ENCODE results near the gene KIF5C.

Gene KIF5C

GRCh38 chr2:148865512-148865911 lies 9.5 kb upstream of the KIF5C start:
- TF ChIP-seq CTCF (IDR thresholded peaks at IDR 0.05), result no peak
- Histone ChIP-seq H3K27ac (no peak overlapping the region), H3K27me3 (peaks cover 35% of the 10 kb centered on the region), H3K36me3 (no peaks in the 10 kb centered on the region), H3K4me1 (ENCODE audit: control insufficient read depth in 1 of 2, insufficient read depth in 1 of 2, low read depth in 1 of 2, low read length in 1 of 2) (no peaks in the 10 kb centered on the region), H3K9me3 (no peaks in the 10 kb centered on the region), H3K4me3 (ENCODE audit: low read depth in 1 of 2, low read length in 1 of 2) (no peak overlapping the region)

- Histone ChIP-seq H3K4me3 (ENCODE audit: low read depth in 1 of 2, low read length in 1 of 2) (no peak overlapping the region), H3K9me3 (no peaks in the 10 kb centered on the region), H3K4me1 (ENCODE audit: control insufficient read depth in 1 of 2, insufficient read depth in 1 of 2, low read depth in 1 of 2, low read length in 1 of 2) (no peaks in the 10 kb centered on the region), H3K27ac (no peak overlapping the region), H3K36me3 (no peaks in the 10 kb centered on the region), H3K27me3 (peaks cover 41% of the 10 kb centered on the region)
- TF ChIP-seq CTCF (IDR thresholded peaks at IDR 0.05), result no peak
Measured at GRCh38 chr2:148866091-148866490, 8.9 kb upstream of the KIF5C start.

GRCh38 chr2:148867079-148867769 lies 7.8 kb upstream of the KIF5C start:
- no peaks in the 10 kb centered on the region for H3K9me3 ChIP-seq
- H3K4me3 ChIP-seq (ENCODE audit: low read depth in 1 of 2, low read length in 1 of 2), result no peak overlapping the region
- H3K36me3 ChIP-seq, result no peaks in the 10 kb centered on the region
- H3K4me1 ChIP-seq (ENCODE audit: control insufficient read depth in 1 of 2, insufficient read depth in 1 of 2, low read depth in 1 of 2, low read length in 1 of 2), result no peaks in the 10 kb centered on the region
- no peak overlapping the region for H3K27ac ChIP-seq
- H3K27me3 ChIP-seq, result peaks cover 52% of the 10 kb centered on the region
- no peak for TF ChIP-seq CTCF (IDR thresholded peaks at IDR 0.05)

- Histone ChIP-seq H3K4me3 (ENCODE audit: low read depth in 1 of 2, low read length in 1 of 2) (peak overlapping the region in 1 of 2 experiments; percentile 28), H3K9me3 (no peaks in the 10 kb centered on the region), H3K4me1 (ENCODE audit: control insufficient read depth in 1 of 2, insufficient read depth in 1 of 2, low read depth in 1 of 2, low read length in 1 of 2) (peaks cover 0 to 20% of the 10 kb centered on the region in 2 experiments), H3K27ac (no peak overlapping the region), H3K36me3 (no peaks in the 10 kb centered on the region), H3K27me3 (peaks cover 100% of the 10 kb centered on the region)
- no peak for TF ChIP-seq CTCF (IDR thresholded peaks at IDR 0.05)
Measured at GRCh38 chr2:148875387-148876051, 492 bp downstream of the KIF5C start.

GRCh38 chr2:148876202-148876594 lies 1.2 kb downstream of the KIF5C start:
- no peak overlapping the region for H3K27ac ChIP-seq
- no peaks in the 10 kb centered on the region for H3K36me3 ChIP-seq
- no peak for TF ChIP-seq CTCF (IDR thresholded peaks at IDR 0.05)
- no peak overlapping the region for H3K4me3 ChIP-seq (ENCODE audit: low read depth in 1 of 2, low read length in 1 of 2)
- H3K27me3 ChIP-seq, result peaks cover 96% of the 10 kb centered on the region
- H3K9me3 ChIP-seq, result no peaks in the 10 kb centered on the region
- peaks cover 0 to 20% of the 10 kb centered on the region in 2 experiments for H3K4me1 ChIP-seq (ENCODE audit: control insufficient read depth in 1 of 2, insufficient read depth in 1 of 2, low read depth in 1 of 2, low read length in 1 of 2)

Data from neutrophil (primary cell).